Activated T-cell treated with anti-CD3 and anti-CD28 coated beads, Interleukin-2, amount 50 U/mL, for 72 hours (primary cell): ENCODE results near the gene TCERG1L. TPM values are rescaled to one million over a fixed set of nuclear protein-coding genes. Genes with fewer than 3 reads are reported as not detected.
"Not testable (repeated sequence)": the region's sequence is repeated elsewhere in the genome, so short reads cannot be mapped to it uniquely, and the experiment has no call there.

Experiments
- ATAC-seq, 2 donors: fragments of 150-1000 bp; cut with Tn5 transposase; replicated peaks in 1 of 2; 2 replicates each; pipeline ENCODE4 v1.10.0; 2021; ENCODE audit warnings: moderate library complexity in 2 of 2, mild to moderate bottlenecking in 1 of 2
- DNase-seq, 2 donors: peaks; one replicate each; pipeline ENCODE4 v3.0.0; 2021 to 2022; ENCODE audit warnings: mixed read lengths in 1 of 2
- H3K27ac Mint-ChIP-seq: one replicate; pipeline ENCODE4 v1.8.0; 2022; ENCODE audit warnings: mild to moderate bottlenecking, moderate library complexity, mixed read lengths
- H3K27me3 Mint-ChIP-seq: one replicate; pipeline ENCODE4 v1.8.0; 2022; ENCODE audit warnings: low read depth, mixed read lengths
- H3K36me3 Mint-ChIP-seq, 2 donors: one replicate each; pipeline ENCODE4 v1.8.0; 2022; ENCODE audit warnings: mixed read lengths in 2 of 2, mild to moderate bottlenecking in 1 of 2; ENCODE audit not compliant: insufficient read depth in 2 of 2
- H3K4me1 Mint-ChIP-seq: one replicate; pipeline ENCODE4 v1.8.0; 2022; ENCODE audit warnings: low read depth, mixed read lengths
- H3K4me3 Mint-ChIP-seq, 2 donors: one replicate each; pipeline ENCODE4 v1.8.0; 2022; ENCODE audit warnings: mild to moderate bottlenecking in 2 of 2, mixed read lengths in 2 of 2, moderate library complexity in 2 of 2
- H3K9me3 Mint-ChIP-seq, 2 donors: one replicate each; pipeline ENCODE4 v1.8.0; 2022; ENCODE audit warnings: mixed read lengths in 2 of 2
- total RNA-seq, 2 donors: library from RNA; stranded (reverse); gene quantifications; one replicate each; pipeline ENCODE4 v1.2.3, GENCODE V29; 2022

Gene TCERG1L
- total RNA-seq, 2 donors from 2014 or later: 0.09 TPM; not detected in 1

DNA sequence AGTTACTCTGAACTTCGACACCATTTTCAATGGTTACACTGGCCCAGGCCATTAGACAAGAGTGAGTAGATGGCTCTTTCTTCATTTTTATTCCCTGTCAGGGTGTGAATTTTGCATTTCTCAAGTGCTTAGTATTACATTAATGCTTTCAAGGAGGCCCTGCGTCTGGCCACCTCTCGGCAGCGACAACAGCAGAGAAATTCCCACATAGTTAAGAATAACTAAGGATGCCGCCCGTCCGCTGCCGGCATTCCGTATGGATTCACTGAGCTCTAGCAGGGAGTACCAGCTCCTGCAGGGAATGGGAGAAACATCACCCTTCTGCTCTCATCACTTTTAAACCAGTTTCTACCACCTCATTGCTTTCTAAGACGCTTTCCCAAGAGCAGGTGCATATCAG, 153.6 kb downstream of the TCERG1L start:
- Mint-ChIP-seq H3K27me3 (peaks cover 7% of the 10 kb centered on the region), H3K9me3 (peaks cover under 1% of the 10 kb centered on the region in 2 donors), H3K36me3 (peaks cover 0 to under 1% of the 10 kb centered on the region in 2 donors)

DNA sequence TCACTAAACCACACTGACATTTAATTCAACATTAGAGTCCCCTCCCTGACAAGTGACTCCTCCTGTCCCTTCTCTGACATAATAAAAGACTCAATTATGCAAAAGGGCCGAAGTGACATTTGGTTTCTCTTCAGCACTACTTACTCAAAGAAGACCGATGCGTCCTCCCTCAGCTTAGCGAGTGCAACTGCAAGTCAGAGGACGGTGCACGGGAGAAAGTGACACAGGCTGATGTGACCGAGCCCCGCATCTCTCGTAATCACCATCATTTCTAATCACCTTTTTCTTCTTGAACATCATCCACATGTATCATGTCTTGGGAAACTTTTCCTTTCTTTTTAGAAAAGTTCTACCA, 155.7 kb downstream of the TCERG1L start:
- Mint-ChIP-seq H3K27ac (no peak overlapping the region), H3K4me3 (no peak overlapping the region)
- no peak for DNase-seq

More for the DNA sequence above, 153.6 kb downstream of the TCERG1L start:
- ATAC-seq (no peak), DNase-seq (no peak)
- peaks cover 2% of the 10 kb centered on the region for H3K4me1 Mint-ChIP-seq
- no peak overlapping the region for H3K27ac Mint-ChIP-seq
- no peak overlapping the region for H3K4me3 Mint-ChIP-seq

DNA sequence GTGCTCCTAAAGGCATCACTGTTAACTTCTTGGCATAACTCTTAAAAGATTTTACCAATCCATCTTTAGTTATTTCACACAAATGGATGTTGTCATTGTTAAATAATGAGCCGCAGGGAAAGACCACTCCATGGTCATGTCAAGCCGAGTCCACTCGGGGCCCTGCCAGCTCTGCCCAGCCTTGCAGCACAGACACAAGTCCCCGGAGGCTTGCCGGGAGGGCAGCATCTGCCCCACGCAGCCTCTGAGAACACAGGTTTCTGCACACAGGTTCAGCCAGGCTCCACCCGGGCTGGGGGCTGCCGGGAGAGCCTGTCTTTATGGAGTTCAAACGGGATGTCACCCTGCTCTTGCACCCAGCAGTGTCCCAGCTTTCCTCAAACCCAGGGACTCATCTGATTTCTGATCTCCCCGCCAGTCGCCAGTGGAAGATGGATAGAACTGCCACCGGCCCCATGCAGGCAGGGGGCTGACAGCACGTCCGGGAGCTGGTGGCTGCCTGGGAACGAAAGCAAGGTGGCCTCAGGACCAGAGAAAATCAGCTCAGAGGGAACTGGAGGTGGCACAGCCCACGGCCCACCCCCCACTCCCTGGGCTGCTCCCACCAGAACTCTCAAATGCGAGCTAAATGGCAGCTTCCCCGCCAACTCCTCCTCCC, 156.2 kb downstream of the TCERG1L start:
- peaks cover 7% of the 10 kb centered on the region for H3K27me3 Mint-ChIP-seq
- H3K9me3 Mint-ChIP-seq: peaks cover 11 to 12% of the 10 kb centered on the region in 2 donors
- peaks cover 0 to 8% of the 10 kb centered on the region in 2 donors for H3K36me3 Mint-ChIP-seq
- H3K4me1 Mint-ChIP-seq: no peaks in the 10 kb centered on the region
- ATAC-seq (no peak), DNase-seq (no peak)
- H3K4me3 Mint-ChIP-seq: no peak overlapping the region
- H3K27ac Mint-ChIP-seq: no peak overlapping the region

More for the DNA sequence above, 155.7 kb downstream of the TCERG1L start:
- no peaks in the 10 kb centered on the region for H3K4me1 Mint-ChIP-seq
- peaks cover 0 to 8% of the 10 kb centered on the region in 2 donors for H3K36me3 Mint-ChIP-seq
- H3K9me3 Mint-ChIP-seq: peaks cover 10 to 12% of the 10 kb centered on the region in 2 donors
- no peak for ATAC-seq
- H3K27me3 Mint-ChIP-seq: peaks cover 7% of the 10 kb centered on the region

DNA sequence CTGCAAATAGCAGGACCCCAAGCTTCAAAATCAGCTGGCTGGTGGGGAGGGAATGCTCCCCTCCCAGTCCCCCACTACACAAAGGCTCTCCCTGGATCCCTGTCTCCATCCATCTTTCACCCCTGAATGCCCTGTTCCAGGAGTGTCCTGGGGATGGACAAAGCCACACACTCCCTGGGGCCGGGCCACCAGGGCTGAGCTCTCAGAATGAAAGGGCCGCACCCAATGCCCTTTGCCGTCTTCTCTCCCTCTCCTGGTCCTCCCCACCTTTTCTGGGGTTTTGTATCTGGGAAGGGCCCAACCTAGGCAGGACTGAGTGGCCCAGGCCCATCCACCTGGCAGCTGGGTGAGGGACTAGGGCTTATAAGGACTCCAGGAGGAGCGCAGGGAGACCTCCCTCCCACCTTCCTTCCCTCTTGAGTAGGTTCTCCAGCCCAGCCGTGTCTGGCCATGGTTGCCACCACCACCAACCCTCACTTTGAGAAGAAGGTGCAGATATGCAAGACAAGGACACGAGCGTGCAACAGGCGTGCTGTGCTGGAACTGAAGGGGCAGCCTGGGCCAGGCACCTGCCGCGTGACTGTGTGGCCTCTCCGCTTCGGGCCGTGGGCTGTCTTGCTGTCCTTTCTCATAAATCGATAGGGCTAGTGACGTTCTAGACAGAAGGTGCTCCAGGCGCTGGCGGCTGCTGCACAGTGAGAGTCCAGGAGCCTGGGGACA, 157.1 kb downstream of the TCERG1L start:
- Mint-ChIP-seq H3K27me3 (peaks cover 7% of the 10 kb centered on the region), H3K4me1 (no peaks in the 10 kb centered on the region), H3K9me3 (peaks cover 11 to 12% of the 10 kb centered on the region in 2 donors), H3K27ac (no peak overlapping the region), H3K36me3 (peaks cover 0 to 8% of the 10 kb centered on the region in 2 donors), H3K4me3 (no peak overlapping the region)
- ATAC-seq: no peak
- DNase-seq: no peak

DNA sequence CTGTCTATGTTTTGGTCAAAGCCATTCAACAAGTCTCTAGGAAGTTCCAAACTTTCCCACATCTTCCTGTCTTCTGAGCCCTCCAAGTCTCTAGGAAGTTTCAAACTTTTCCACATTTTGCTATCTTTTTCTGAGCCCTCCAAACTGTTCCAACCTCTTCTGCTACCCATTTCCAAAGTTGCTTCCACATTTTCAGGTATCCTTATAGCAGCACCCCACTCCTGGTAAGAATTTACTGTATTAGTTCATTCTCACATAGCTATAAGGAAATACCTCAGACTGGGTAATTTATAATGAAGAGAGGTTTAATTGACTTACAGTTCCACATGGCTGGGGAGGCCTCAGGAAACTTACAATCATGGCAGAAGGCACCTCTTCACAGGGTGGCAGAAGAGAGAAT, 159.1 kb downstream of the TCERG1L start:
- DNase-seq, H3K27ac Mint-ChIP-seq, H3K4me3 Mint-ChIP-seq, H3K27me3 Mint-ChIP-seq, ATAC-seq, H3K4me1 Mint-ChIP-seq, H3K36me3 Mint-ChIP-seq: not testable (repeated sequence)
- peaks cover 11 to 12% of the 10 kb centered on the region in 2 donors for H3K9me3 Mint-ChIP-seq

DNA sequence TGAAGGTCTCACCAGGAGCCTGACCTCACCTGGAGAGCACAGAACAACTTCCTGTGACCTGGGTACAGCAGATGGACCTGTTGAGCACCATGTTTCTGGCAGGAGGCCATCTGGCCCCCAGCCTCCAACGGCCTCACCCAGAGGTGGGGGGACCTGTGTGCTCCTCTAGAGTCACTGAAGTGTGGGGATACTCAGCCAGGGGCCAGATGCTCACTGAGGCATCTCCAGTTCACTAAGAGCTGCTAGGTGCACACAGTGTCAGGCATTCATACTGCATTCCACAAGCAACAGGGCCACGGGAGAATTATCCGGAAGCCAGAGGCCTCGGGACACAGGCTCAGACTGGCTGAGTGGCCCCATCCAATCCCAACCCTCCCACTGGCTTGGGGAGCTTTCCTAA, 161.4 kb downstream of the TCERG1L start:
- H3K9me3 Mint-ChIP-seq: peaks cover 11 to 12% of the 10 kb centered on the region in 2 donors
- H3K36me3 Mint-ChIP-seq: peaks cover 0 to 8% of the 10 kb centered on the region in 2 donors
- no peak overlapping the region for H3K27ac Mint-ChIP-seq

DNA sequence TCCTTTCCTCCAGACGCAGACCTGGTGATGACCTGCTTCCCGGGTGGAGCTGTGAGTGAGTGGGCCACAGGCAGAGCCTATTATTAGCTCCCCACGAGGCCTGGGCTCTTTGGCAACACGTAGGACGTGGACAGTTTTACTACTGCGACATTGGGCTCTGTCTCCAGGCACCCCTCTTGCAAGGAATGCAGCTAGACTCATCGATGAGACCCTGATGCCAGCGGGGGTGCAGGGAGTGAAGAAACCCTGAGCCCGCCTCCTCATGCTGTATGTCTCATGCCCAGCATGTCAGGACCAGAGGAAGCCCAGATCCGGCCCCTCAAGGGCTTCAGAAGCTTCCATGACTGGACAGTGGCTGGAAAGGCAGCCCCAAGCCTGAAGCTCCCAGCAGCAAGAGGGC, 161.9 kb downstream of the TCERG1L start:
- ATAC-seq (no peak), DNase-seq (no peak)
- H3K4me3 Mint-ChIP-seq: no peak overlapping the region
- peaks cover 11 to 12% of the 10 kb centered on the region in 2 donors for H3K9me3 Mint-ChIP-seq
- H3K36me3 Mint-ChIP-seq: peaks cover 0 to 8% of the 10 kb centered on the region in 2 donors
- no peaks in the 10 kb centered on the region for H3K4me1 Mint-ChIP-seq
- H3K27me3 Mint-ChIP-seq: no peaks in the 10 kb centered on the region
- no peak overlapping the region for H3K27ac Mint-ChIP-seq

More for the DNA sequence above, 161.4 kb downstream of the TCERG1L start:
- Mint-ChIP-seq H3K4me3 (no peak overlapping the region), H3K27me3 (no peaks in the 10 kb centered on the region), H3K4me1 (no peaks in the 10 kb centered on the region)
- no peak for ATAC-seq
- DNase-seq: no peak

DNA sequence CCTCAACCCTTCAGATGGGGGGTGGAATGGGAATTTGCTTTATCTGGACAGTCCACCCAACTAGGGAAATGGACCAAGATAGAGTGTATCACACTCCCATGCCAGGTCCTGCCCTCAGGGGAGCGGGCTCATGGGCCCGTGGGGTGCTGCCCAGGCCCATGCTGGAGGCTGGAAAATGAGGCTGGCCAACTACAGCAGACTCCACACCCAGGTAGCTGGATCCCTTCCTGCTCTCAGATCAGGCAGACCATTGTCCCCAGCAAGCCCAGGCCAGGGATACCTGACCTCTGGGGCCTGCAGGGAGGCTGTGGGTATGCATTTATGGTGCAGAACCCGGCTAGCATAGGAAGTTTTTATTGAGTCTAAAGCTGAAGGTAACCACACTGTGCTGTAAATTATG, 162.4 kb downstream of the TCERG1L start:
- no peak overlapping the region for H3K4me3 Mint-ChIP-seq
- H3K27me3 Mint-ChIP-seq: no peaks in the 10 kb centered on the region
- no peak for DNase-seq
- peaks cover 0 to 8% of the 10 kb centered on the region in 2 donors for H3K36me3 Mint-ChIP-seq
- ATAC-seq: no peak
- H3K9me3 Mint-ChIP-seq: peaks cover 11 to 12% of the 10 kb centered on the region in 2 donors
- no peaks in the 10 kb centered on the region for H3K4me1 Mint-ChIP-seq
- H3K27ac Mint-ChIP-seq: no peak overlapping the region

DNA sequence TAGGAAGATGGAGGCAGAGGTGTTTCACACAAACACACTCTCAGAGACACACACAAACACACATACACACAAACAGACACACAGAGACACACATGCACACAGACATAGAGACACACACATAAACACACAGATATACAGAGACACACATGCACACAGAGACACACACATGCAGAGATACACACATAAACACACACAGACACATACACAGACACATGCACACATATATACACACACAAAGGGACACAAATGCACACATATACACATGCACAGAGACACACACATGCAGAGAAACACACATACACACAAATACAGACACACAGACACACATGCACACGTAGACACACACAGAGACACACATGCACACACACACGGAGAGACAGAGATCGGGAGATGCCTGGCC, 163.3 kb downstream of the TCERG1L start:
- Mint-ChIP-seq H3K27me3 (no peaks in the 10 kb centered on the region), H3K36me3 (peaks cover 0 to 8% of the 10 kb centered on the region in 2 donors), H3K9me3 (peaks cover 11 to 12% of the 10 kb centered on the region in 2 donors), H3K4me3 (no peak overlapping the region), H3K4me1 (no peaks in the 10 kb centered on the region), H3K27ac (no peak overlapping the region)
- no peak for ATAC-seq
- no peak for DNase-seq

DNA sequence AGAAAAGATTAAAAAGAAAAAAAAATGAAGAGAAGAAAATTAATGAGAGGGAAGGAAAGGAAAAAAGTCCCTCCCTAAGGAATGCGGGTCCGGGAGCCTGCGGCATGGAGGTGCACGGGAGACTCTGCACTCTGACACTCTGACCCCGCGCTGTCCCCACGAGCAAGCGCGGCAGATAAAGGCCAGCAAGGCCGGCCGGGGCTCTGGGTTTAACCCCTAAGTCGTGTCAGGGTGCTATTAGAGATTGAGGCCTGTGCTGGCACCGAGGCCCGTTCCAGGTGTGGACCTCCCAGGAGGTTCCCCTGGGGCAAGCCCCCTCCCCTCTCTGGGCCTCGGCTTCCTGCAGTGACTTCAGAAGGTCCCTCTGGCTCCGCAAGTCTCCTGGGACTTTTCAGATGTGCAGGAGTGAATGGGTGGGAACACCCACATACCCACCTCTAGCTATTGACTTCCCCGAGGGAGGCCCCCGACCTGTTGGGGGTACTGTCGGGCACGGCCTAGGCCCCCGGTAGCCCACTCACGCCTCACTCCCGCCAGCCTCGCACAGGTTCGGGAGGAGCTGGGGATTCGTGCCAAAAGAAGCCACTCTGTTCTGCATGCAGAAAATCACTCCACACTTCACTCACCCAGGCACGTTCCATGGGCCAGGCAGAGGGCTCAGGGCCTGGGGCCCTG, 164.1 kb downstream of the TCERG1L start:
- H3K9me3 Mint-ChIP-seq: peaks cover 6% of the 10 kb centered on the region in 2 donors

DNA sequence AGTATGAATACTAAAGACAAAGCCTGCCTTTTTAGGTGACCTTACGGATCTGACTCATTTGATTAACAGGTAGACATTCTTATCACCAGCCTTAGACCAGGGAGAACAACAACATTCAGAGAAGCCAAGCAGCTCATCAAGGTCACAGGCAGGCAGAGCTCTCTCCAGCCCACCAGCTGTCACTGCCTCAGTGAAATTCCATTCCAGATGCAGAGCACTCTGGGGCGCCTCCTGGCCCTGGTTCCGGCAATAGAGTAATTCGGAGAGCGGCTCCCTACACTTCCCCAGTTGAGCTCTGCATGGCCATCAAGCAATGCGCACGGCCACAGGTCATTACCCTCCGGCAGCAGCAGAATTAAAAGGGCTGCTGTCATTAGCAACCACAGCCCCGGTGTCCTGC, 164.7 kb downstream of the TCERG1L start:
- peaks cover 2 to 3% of the 10 kb centered on the region in 2 donors for H3K9me3 Mint-ChIP-seq
- ATAC-seq (no peak), DNase-seq (no peak)
- no peaks in the 10 kb centered on the region for H3K4me1 Mint-ChIP-seq
- no peak overlapping the region for H3K27ac Mint-ChIP-seq
- no peak overlapping the region for H3K4me3 Mint-ChIP-seq
- H3K27me3 Mint-ChIP-seq: no peaks in the 10 kb centered on the region
- H3K36me3 Mint-ChIP-seq: no peaks in the 10 kb centered on the region

More for the DNA sequence above, 164.1 kb downstream of the TCERG1L start:
- Mint-ChIP-seq H3K27ac (no peak overlapping the region), H3K4me1 (no peaks in the 10 kb centered on the region), H3K27me3 (no peaks in the 10 kb centered on the region), H3K4me3 (no peak overlapping the region), H3K36me3 (peaks cover 0 to 3% of the 10 kb centered on the region in 2 donors)
- DNase-seq (no peak), ATAC-seq (no peak)

DNA sequence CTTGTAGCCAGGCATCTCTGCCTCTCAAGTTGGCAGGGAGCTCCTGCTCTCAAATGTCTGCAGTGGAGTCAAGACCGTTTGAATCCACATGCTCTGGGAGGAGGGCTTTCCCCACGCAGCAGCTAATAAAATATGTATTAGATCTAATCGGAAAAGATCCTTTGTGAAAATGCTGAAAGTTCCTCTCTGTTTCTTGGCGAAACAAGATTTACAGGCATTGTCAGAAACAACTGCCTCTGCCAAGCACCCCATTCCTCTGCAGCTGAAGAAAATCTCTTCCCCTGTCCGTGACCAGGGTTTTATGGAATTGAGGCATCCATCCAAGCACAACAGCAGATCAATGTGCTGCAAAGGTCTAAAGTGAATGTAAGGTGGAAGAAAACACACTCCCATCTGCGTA, 165.8 kb downstream of the TCERG1L start:
- Mint-ChIP-seq H3K4me3 (no peak overlapping the region), H3K4me1 (no peaks in the 10 kb centered on the region), H3K27me3 (no peaks in the 10 kb centered on the region), H3K9me3 (peaks cover 0 to 1% of the 10 kb centered on the region in 2 donors), H3K27ac (no peak overlapping the region), H3K36me3 (no peaks in the 10 kb centered on the region)
- ATAC-seq (no peak), DNase-seq (no peak)

DNA sequence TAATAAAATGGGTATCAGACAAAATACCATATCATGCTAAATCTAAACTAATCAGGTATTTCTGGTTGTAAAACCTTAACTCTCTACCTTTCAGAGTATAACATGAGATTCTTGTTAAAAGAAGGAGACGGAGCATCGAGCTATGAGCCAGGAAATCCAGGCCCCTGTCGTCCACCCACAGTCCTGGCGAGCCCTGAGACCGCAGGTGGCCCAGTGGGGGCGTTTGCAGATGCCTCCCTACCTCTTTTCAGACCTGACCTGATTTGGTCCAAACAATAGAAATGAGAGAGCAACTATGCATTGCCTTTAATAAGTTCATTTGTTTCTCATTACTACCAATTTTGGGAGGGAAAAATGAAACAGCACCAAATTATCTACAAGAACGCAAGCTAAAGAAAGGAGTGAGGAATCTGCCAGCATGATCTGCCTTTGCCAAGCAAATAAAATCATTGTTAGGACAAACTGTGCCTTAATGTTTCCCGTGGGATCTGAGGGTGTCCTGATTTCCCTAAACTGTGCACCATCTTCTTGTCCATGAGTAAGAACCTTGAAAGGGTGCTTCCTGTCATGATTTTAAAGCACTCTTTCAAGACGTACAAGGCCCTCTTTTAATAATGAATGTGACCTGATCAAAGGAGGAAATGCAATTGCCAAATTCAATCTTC, 166.7 kb downstream of the TCERG1L start:
- Mint-ChIP-seq H3K36me3 (no peaks in the 10 kb centered on the region), H3K4me1 (no peaks in the 10 kb centered on the region), H3K9me3 (no peaks in the 10 kb centered on the region), H3K27ac (no peak overlapping the region), H3K4me3 (no peak overlapping the region), H3K27me3 (no peaks in the 10 kb centered on the region)
- DNase-seq (no peak), ATAC-seq (no peak)
